IMR-90 (cell line): ENCODE measurements around the gene CLDN15. TPM values are rescaled to one million over a fixed set of nuclear protein-coding genes. Genes with fewer than 3 reads are reported as not detected.

ENCODE experiments used
- ATAC-seq: fragments of 200-7000 bp; cut with Tn5 transposase; 2 replicates; pipeline ENCODE4 v1.9.1; 2020; ENCODE audit warnings: low read depth, mild to moderate bottlenecking, moderate library complexity
- BruUV-seq: library from RNA; stranded (reverse); fragments of 400-500 nt; replicated peaks from 2 replicates; lab custom pipeline; 2021; lab: Mats Ljungman, UMichigan
- CTCF ChIA-PET: fragments of 300-600 bp; formaldehyde crosslinking; extraction: SDS; loops from one replicate; lab custom pipeline; 2021; ENCODE audit warnings: antibody characterized with exemption; lab: Yijun Ruan, JAX
- POLR2A ChIA-PET: fragments of 300-600 bp; sonication (Branson Sonifier 250); formaldehyde crosslinking; loops from one replicate; lab custom pipeline; 2022; ENCODE audit warnings: antibody characterized with exemption; ENCODE audit not compliant: unreplicated experiment; lab: Charles Lee
- DNase-seq: peaks from one replicate; pipeline ENCODE4 v3.0.0; 2013
- H2AFZ ChIP-seq: replicated peaks from 2 replicates; pipeline ENCODE3; 2013; ENCODE audit warnings: low read length, mild to moderate bottlenecking; ENCODE audit not compliant: poor library complexity
- H2AK5ac ChIP-seq: 2 replicates; pipeline ENCODE4 v1.6.1; 2013; ENCODE audit warnings: low read depth, low read length, inconsistent platforms
- H2AK9ac ChIP-seq: replicated peaks from 2 replicates; pipeline ENCODE3; 2013; ENCODE audit warnings: mild to moderate bottlenecking, low read depth, low read length, moderate library complexity; ENCODE audit not compliant: poor library complexity
- H2BK120ac ChIP-seq: 2 replicates; pipeline ENCODE4 v1.6.1; 2013; ENCODE audit warnings: low read depth, low read length, inconsistent platforms
- H2BK15ac ChIP-seq: 3 replicates; pipeline ENCODE4 v1.6.1; 2013; ENCODE audit warnings: low read depth, low read length, inconsistent platforms
- H2BK20ac ChIP-seq: 2 replicates; pipeline ENCODE4 v1.6.1; 2013; ENCODE audit warnings: low read depth, mild to moderate bottlenecking, inconsistent platforms, low read length, moderate library complexity
- H2BK5ac ChIP-seq: 2 replicates; pipeline ENCODE4 v1.6.1; 2013; ENCODE audit warnings: mild to moderate bottlenecking, low read depth, low read length, inconsistent platforms; ENCODE audit not compliant: poor library complexity, severe bottlenecking
- H3K14ac ChIP-seq: replicated peaks from 2 replicates; pipeline ENCODE4 v1.6.1; 2013; ENCODE audit warnings: low read depth, low read length, inconsistent platforms
- H3K18ac ChIP-seq: 2 replicates; pipeline ENCODE4 v1.6.1; 2013; ENCODE audit warnings: low read depth, low read length, control low read depth
- H3K23ac ChIP-seq: 2 replicates; pipeline ENCODE4 v1.6.1; 2013; ENCODE audit warnings: low read depth, low read length, inconsistent platforms
- H3K27ac ChIP-seq: 2 replicates; pipeline ENCODE4 v1.5.1; 2013; ENCODE audit warnings: mild to moderate bottlenecking, control low read depth, low read length; ENCODE audit not compliant: insufficient read depth
- H3K27me3 ChIP-seq: 2 replicates; pipeline ENCODE4 v1.6.1; 2013; ENCODE audit warnings: low read length; ENCODE audit not compliant: control insufficient read depth, insufficient read depth
- H3K36me3 ChIP-seq: 2 replicates; pipeline ENCODE4 v1.6.1; 2013; ENCODE audit warnings: low read length, mixed read lengths; ENCODE audit not compliant: control insufficient read depth, insufficient read depth
- H3K4ac ChIP-seq: 2 replicates; pipeline ENCODE4 v1.6.1; 2013; ENCODE audit warnings: low read depth, low read length, inconsistent platforms
- H3K4me1 ChIP-seq: 2 replicates; pipeline ENCODE4 v1.6.1; 2013; ENCODE audit warnings: low read length, mixed read lengths; ENCODE audit not compliant: control insufficient read depth, insufficient read depth
- H3K4me2 ChIP-seq: 2 replicates; pipeline ENCODE4 v1.6.1; 2013; ENCODE audit warnings: low read depth, mild to moderate bottlenecking, control low read depth, low read length, moderate library complexity
- H3K4me3 ChIP-seq: 2 replicates; pipeline ENCODE4 v1.5.1; 2013; ENCODE audit warnings: low read depth, mild to moderate bottlenecking, control low read depth, low read length, moderate library complexity; ENCODE audit not compliant: insufficient read depth
- H3K56ac ChIP-seq: 2 replicates; pipeline ENCODE4 v1.6.1; 2013; ENCODE audit warnings: low read length, inconsistent platforms; ENCODE audit not compliant: insufficient read depth; ENCODE audit errors: extremely low read depth
- H3K79me1 ChIP-seq, 2 experiments: 2 replicates each; pipeline ENCODE4 v1.6.1; 2013; ENCODE audit warnings: low read length in 2 of 2, inconsistent platforms in 1 of 2, low read depth in 1 of 2
- H3K9ac ChIP-seq: 2 replicates; pipeline ENCODE4 v1.6.1; 2013; ENCODE audit warnings: low read depth, low read length, control low read depth
- H3K9me1 ChIP-seq: 2 replicates; pipeline ENCODE4 v1.6.1; 2013; ENCODE audit warnings: low read length, inconsistent platforms; ENCODE audit not compliant: insufficient read depth
- H3K9me3 ChIP-seq: 2 replicates; pipeline ENCODE4 v1.6.1; 2013; ENCODE audit warnings: low read length; ENCODE audit not compliant: control insufficient read depth, insufficient read depth
- H4K20me1 ChIP-seq: 2 replicates; pipeline ENCODE4 v1.6.1; 2013; ENCODE audit warnings: low read length, inconsistent platforms; ENCODE audit not compliant: insufficient read depth
- H4K5ac ChIP-seq: 2 replicates; pipeline ENCODE4 v1.6.1; 2013; ENCODE audit warnings: mild to moderate bottlenecking, low read depth, low read length, control low read depth
- H4K8ac ChIP-seq, 2 experiments: 2 replicates each; pipeline ENCODE4 v1.6.1; 2013; ENCODE audit warnings: low read depth in 2 of 2, low read length in 2 of 2, control low read depth in 1 of 2, inconsistent platforms in 1 of 2
- H4K91ac ChIP-seq: 2 replicates; pipeline ENCODE4 v1.6.1; 2013; ENCODE audit warnings: low read depth, low read length, inconsistent platforms; ENCODE audit not compliant: insufficient read depth
- BHLHE40 ChIP-seq: fragments of 150-350 bp; IDR thresholded peaks from 2 replicates; pipeline ENCODE4 v1.6.1; 2016; ENCODE audit warnings: mild to moderate bottlenecking, low read depth, low read length
- CEBPB ChIP-seq: IDR thresholded peaks from 2 replicates; pipeline ENCODE4 v1.6.1; 2012; ENCODE audit warnings: low read depth, low read length, improper control_type of control experiment
- ELK1 ChIP-seq: fragments of 150-350 bp; IDR thresholded peaks from 2 replicates; pipeline ENCODE4 v1.6.1; 2016; ENCODE audit warnings: low read depth, mild to moderate bottlenecking, low read length, moderate library complexity, borderline replicate concordance
- FOS ChIP-seq: fragments of 150-350 bp; IDR thresholded peaks from 2 replicates; pipeline ENCODE4 v1.6.1; 2016; ENCODE audit warnings: low read depth, low read length
- MAFK ChIP-seq: IDR thresholded peaks from 2 replicates; pipeline ENCODE4 v1.6.1; 2012; ENCODE audit warnings: low read depth, low read length, improper control_type of control experiment
- MAZ ChIP-seq: IDR thresholded peaks from 2 replicates; pipeline ENCODE4 v1.6.1; 2012; ENCODE audit warnings: low read depth, mild to moderate bottlenecking, low read length, improper control_type of control experiment, moderate library complexity, borderline replicate concordance
- MXI1 ChIP-seq: IDR thresholded peaks from 2 replicates; pipeline ENCODE4 v1.6.1; 2012; ENCODE audit warnings: low read depth, mild to moderate bottlenecking, low read length, moderate library complexity, borderline replicate concordance
- NFE2L2 ChIP-seq: fragments of 150-350 bp; IDR thresholded peaks from 2 replicates; pipeline ENCODE4 v1.6.1; 2016; ENCODE audit warnings: low read depth, mild to moderate bottlenecking, low read length
- RCOR1 ChIP-seq: IDR thresholded peaks from 2 replicates; pipeline ENCODE4 v1.6.1; 2012; ENCODE audit warnings: mild to moderate bottlenecking, low read length, improper control_type of control experiment; ENCODE audit not compliant: insufficient replicate concordance
- RFX5 ChIP-seq: IDR thresholded peaks from 2 replicates; pipeline ENCODE4 v1.8.0; 2012; ENCODE audit warnings: low read depth, mild to moderate bottlenecking, low read length, moderate library complexity
- SMC3 ChIP-seq: fragments of 150-350 bp; IDR thresholded peaks from 2 replicates; pipeline ENCODE4 v1.6.1; 2016; ENCODE audit warnings: low read depth, mild to moderate bottlenecking, antibody characterized with exemption, low read length, moderate library complexity
- WGBS, 2 experiments: methylation state at CpG; one replicate each; pipeline versions ENCODE4 v1.1.5 to v1.1.7; 2013; ENCODE audit warnings: missing lambda C conversion rate in 2 of 2; ENCODE audit not compliant: insufficient read length in 1 of 2; ENCODE audit errors: extremely low coverage in 2 of 2; 5-methylcytosine and 5-hydroxymethylcytosine counted together
- dilution Hi-C: fragments of 300-500 bp; cut with HindIII; formaldehyde crosslinking; loops from one replicate; pipeline ENCODE4 v1.14.3; 2018; ENCODE audit warnings: low sequenced_read_pairs; ENCODE audit not compliant: unreplicated experiment
- in situ Hi-C: fragments of 300-500 bp; cut with MboI; formaldehyde crosslinking; loops from 3 replicates; pipeline ENCODE4 v1.14.3; 2019; ENCODE audit warnings: low sequenced_read_pairs, inconsistent platforms, mixed read lengths
- intact Hi-C: fragments of 100-400 bp; cut with micrococcal nuclease; formaldehyde crosslinking; loops from 2 replicates; pipeline ENCODE4 v1.10.0; 2022
- polyA plus RNA-seq, 3 experiments: library from polyadenylated mRNA; depleted of rRNA; stranded (reverse); fragments of >200 nt; gene quantifications; 2 replicates each; pipeline ENCODE4 v1.2.3, GENCODE V29; 2012; ENCODE audit warnings: low replicate concordance in 1 of 3
- total RNA-seq: library from RNA; depleted of rRNA; stranded (reverse); fragments of >200 nt; gene quantifications from 2 replicates; pipeline ENCODE4 v1.2.3, GENCODE V29; 2012
- TF ChIP-seq, protein P1 (sequence below): fragments of 150-350 bp; IDR thresholded peaks from 2 replicates; pipeline ENCODE4 v1.6.1; 2017; ENCODE audit warnings: mild to moderate bottlenecking, antibody characterized with exemption, low read length, low read depth
- TF ChIP-seq, protein P2 (sequence below): conservative IDR thresholded peaks from 2 replicates; pipeline ENCODE4 v1.5.1; 2012; ENCODE audit warnings: mild to moderate bottlenecking, low read depth, low read length, improper control_type of control experiment

The CLDN15 gene
- total and polyA plus RNA-seq, 2 of the 4 experiments (the other 2 are of a cell fraction), result 0.72 to 5.4 TPM

- CTCF ChIA-PET, result interaction anchor here (0.9 to 2.1 kb wide), 6 partner anchors 8 to 101 kb away, joined by 3 to 7 read pairs (median 5); partner anchors contain the start of genes PLOD3 and ZNHIT1
- Histone ChIP-seq H3K79me1 (peaks cover 24 to 56% of the 10 kb centered on the region in 2 experiments), H3K9me1 (no peaks in the 10 kb centered on the region), H3K4me2 (peak within 1 kb of the TSS; percentile 95), H3K36me3 (peaks cover 20% of the 10 kb centered on the region), H4K20me1 (peaks cover 15% of the 10 kb centered on the region), H3K9ac (peak within 1 kb of the TSS; percentile 86), H3K14ac (peak within 1 kb of the TSS; percentile 98), H4K8ac (peak within 1 kb of the TSS; percentile 98 to 99), H2AK9ac (peak within 1 kb of the TSS; percentile 98), H4K5ac (peak within 1 kb of the TSS; percentile 87), H4K91ac (peak within 1 kb of the TSS; percentile 98), H2BK15ac (no peak within 1 kb of the TSS; the same call in 1 of the 3 replicates), H2AFZ (peak within 1 kb of the TSS; percentile 100), H3K9me3 (no peaks in the 10 kb centered on the region), H2AK5ac (peak within 1 kb of the TSS; percentile 99), H2BK120ac (peak within 1 kb of the TSS; percentile 84), H3K27me3 (no peaks in the 10 kb centered on the region), H3K23ac (peak within 1 kb of the TSS; percentile 93), H3K4ac (peak within 1 kb of the TSS; percentile 99), H3K4me3 (peak within 1 kb of the TSS; percentile 73), H2BK5ac (peak within 1 kb of the TSS; percentile 95), H2BK20ac (peak within 1 kb of the TSS; percentile 82), H3K4me1 (peaks cover 5% of the 10 kb centered on the region; the same call in 1 of the 2 replicates), H3K18ac (peak within 1 kb of the TSS; percentile 72), H3K27ac (peak within 1 kb of the TSS; percentile 94), H3K56ac (peak within 1 kb of the TSS; percentile 90)
- BruUV-seq, result no TSS peak
- POLR2A ChIA-PET, result no interaction called here
- in situ Hi-C loops (no loop called here), dilution Hi-C loops (no loop called here), intact Hi-C loops (loop anchor here (1.0 to 2.0 kb wide), 3 partner anchors 26 to 350 kb away; partner anchors contain the start of gene ZNHIT1)
- 1% methylated on average over 17 of the region's 45 CpGs; no CpG with 5 or more reads in 1 of the 2 experiments for WGBS, 2 experiments
- peak; percentile 97 for ATAC-seq
- peak; percentile 82 for DNase-seq
- TF ChIP-seq BHLHE40, result peak; percentile 45; the same call in 1 of the 2 replicates
- peak; percentile 83 for TF ChIP-seq SMC3
- no peak for TF ChIP-seq CEBPB
- TF ChIP-seq FOS, result no peak
- TF ChIP-seq NFE2L2, result no peak
- no peak for TF ChIP-seq MAFK
- TF ChIP-seq ELK1, result no peak
- TF ChIP-seq RFX5, result no peak
- peak; percentile 94 for TF ChIP-seq MXI1
- TF ChIP-seq, protein P1, sequence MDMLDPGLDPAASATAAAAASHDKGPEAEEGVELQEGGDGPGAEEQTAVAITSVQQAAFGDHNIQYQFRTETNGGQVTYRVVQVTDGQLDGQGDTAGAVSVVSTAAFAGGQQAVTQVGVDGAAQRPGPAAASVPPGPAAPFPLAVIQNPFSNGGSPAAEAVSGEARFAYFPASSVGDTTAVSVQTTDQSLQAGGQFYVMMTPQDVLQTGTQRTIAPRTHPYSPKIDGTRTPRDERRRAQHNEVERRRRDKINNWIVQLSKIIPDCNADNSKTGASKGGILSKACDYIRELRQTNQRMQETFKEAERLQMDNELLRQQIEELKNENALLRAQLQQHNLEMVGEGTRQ, result peak; percentile 63
- TF ChIP-seq, protein P2, sequence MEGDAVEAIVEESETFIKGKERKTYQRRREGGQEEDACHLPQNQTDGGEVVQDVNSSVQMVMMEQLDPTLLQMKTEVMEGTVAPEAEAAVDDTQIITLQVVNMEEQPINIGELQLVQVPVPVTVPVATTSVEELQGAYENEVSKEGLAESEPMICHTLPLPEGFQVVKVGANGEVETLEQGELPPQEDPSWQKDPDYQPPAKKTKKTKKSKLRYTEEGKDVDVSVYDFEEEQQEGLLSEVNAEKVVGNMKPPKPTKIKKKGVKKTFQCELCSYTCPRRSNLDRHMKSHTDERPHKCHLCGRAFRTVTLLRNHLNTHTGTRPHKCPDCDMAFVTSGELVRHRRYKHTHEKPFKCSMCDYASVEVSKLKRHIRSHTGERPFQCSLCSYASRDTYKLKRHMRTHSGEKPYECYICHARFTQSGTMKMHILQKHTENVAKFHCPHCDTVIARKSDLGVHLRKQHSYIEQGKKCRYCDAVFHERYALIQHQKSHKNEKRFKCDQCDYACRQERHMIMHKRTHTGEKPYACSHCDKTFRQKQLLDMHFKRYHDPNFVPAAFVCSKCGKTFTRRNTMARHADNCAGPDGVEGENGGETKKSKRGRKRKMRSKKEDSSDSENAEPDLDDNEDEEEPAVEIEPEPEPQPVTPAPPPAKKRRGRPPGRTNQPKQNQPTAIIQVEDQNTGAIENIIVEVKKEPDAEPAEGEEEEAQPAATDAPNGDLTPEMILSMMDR, result peak; percentile 83
- TF ChIP-seq RCOR1, result no peak
- peak; percentile 87; the same call in 1 of the 2 replicates for TF ChIP-seq MAZ
These were observed 7.0 kb upstream of the CLDN15 start, which contains the start of gene FIS1 for GRCh38 chr7:101244375-101245146. Gene FIS1 (minus strand): TSS chr7:101245081. CDS start chr7:101245004, 77 bp downstream.
